ENCODE measurements around the gene ZC3HAV1. TPM values are rescaled to one million over a fixed set of nuclear protein-coding genes. Genes with fewer than 3 reads are reported as not detected.
A peak's percentile ranks its signal among the peaks of the same experiment; 100 is the strongest.

Gene ZC3HAV1
- total and polyA plus RNA-seq, 10 of the 15 experiments (the other 5 are each of a cell fraction or from before 2014, with no cell fraction given), result 18.5 to 55.3 (median 44.7) TPM

DNA sequence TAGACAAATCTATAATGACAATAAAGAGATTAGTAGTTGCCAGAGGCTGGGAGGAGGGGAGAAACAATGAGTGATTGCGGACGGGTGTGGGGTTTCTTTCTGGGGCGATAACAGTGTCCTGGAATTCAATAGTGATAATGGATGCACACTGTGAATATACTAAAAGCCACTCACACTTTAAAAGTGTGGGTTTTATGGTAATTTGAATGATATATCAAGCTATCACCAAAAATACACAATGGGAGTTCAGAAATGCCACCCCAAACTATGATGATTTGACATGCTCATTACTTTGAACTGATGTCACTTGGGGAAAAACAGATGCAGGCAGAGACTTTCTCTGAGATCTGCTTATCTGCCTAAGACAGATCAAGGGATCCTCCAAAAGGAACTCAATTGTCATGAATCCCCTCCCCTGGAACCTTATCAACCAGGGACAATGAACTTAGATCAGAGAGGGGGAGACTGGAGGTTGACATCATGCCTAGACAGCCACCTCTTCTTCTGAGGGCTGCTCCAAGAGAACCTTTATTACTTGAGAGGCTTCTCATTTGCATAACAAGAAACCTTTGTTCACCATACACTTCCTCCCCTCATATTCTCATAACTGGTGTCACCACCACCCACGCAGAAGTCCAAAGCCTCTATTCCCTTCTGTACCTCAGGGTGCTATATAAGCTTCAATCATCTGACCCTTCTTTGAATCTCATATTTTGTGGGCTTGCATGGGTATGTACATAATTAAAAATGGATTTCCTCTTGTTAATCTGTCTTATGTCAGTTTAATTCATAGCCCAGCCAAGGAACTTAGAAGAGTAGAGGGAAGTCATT is 14.8 kb upstream of the ZC3HAV1 start:
- no peak for DNase-seq (ENCODE audit: low read depth, low spot score)
- H3K36me3 ChIP-seq (ENCODE audit: control insufficient read depth in 2 of 2, insufficient read depth in 2 of 2, low read length in 1 of 2), result no peaks in the 10 kb centered on the region
- ATAC-seq, result peak; percentile 69
- BruUV-seq (replicated peaks), result no TSS peak
- no peaks in the 10 kb centered on the region for H4K20me1 ChIP-seq (ENCODE audit: control insufficient read depth, insufficient read depth)
- ChIA-PET RAD21 (ENCODE audit: unreplicated experiment) (interaction anchor here (0.6 kb wide), 1 partner anchor 1113 kb away, joined by 3 read pairs; no protein-coding TSS in a partner anchor), POLR2A (interaction anchor here (1.3 kb wide), 1 partner anchor 29 kb away, joined by 3 read pairs; no protein-coding TSS in a partner anchor), SMC1A (ENCODE audit: uncharacterized antibody, unreplicated experiment) (interaction anchor here (1.1 to 2.7 kb wide), 4 partner anchors 9 to 108 kb away, joined by 3 to 12 read pairs (median 5); a partner anchor contains a TSS), CTCF (interaction anchor here (1.0 to 1.4 kb wide), 3 partner anchors 20 to 50 kb away, joined by 3 to 5 read pairs (median 5); no protein-coding TSS in a partner anchor)
- no peak overlapping the region for H3K27ac ChIP-seq (ENCODE audit: control insufficient read depth, insufficient read depth)
- H3K9me3 ChIP-seq (replicated peaks; ENCODE audit: control insufficient read depth, insufficient read depth, low read length), result peaks cover 2% of the 10 kb centered on the region; the same call in 1 of the 3 replicates
- H3K4me2 ChIP-seq (ENCODE audit: control insufficient read depth, insufficient read depth), result peak overlapping the region; percentile 43; the same call in 1 of the 2 replicates
- peaks cover 25% of the 10 kb centered on the region for H3K4me1 ChIP-seq (ENCODE audit: control insufficient read depth, insufficient read depth, low read length)
- no peak overlapping the region for H3K9ac ChIP-seq (ENCODE audit: control insufficient read depth, insufficient read depth, low read length)
- WGBS (ENCODE audit: insufficient coverage, insufficient replicate concordance, low lambda C conversion rate, missing lambda C conversion rate), result 75% methylated on average over 4 of the region's 4 CpGs
- H3K79me2 ChIP-seq (ENCODE audit: control insufficient read depth, insufficient read depth, low read length), result no peaks in the 10 kb centered on the region
- no peak for FAIRE-seq
- in situ Hi-C loops (cut with MboI), result no loop called here
- H3K27me3 ChIP-seq (replicated peaks in 1 of 2; ENCODE audit: control insufficient read depth in 2 of 2, insufficient read depth in 2 of 2, low read length in 1 of 2), result no peaks in the 10 kb centered on the region
- intact Hi-C loops (cut with micrococcal nuclease; ENCODE audit: unreplicated experiment), result no loop called here
- no peak overlapping the region for H2AFZ ChIP-seq (ENCODE audit: control insufficient read depth, low read depth, low read length)
- no peak overlapping the region for H3K4me3 ChIP-seq
- TF ChIP-seq BHLHE40 (IDR thresholded peaks at IDR 0.05; ENCODE audit: borderline replicate concordance in 1 of 2, low read depth in 2 of 2, low read length in 1 of 2) (no peak), FOS (IDR thresholded peaks at IDR 0.05; ENCODE audit: borderline replicate concordance, extremely low read depth, insufficient read length) (no peak), CREM (IDR thresholded peaks at IDR 0.05; ENCODE audit: low read depth) (0 out of 2 replicates have a peak, but pooled peaks have one; percentile 13), RUNX3 (IDR thresholded peaks at IDR 0.05; ENCODE audit: low read length) (peak; percentile 43), POU2F2 (IDR thresholded peaks at IDR 0.05; ENCODE audit: borderline replicate concordance, low read depth, low read length) (peak; percentile 90), MYC (IDR thresholded peaks at IDR 0.05; ENCODE audit: insufficient read depth, insufficient read length, insufficient replicate concordance, low read length, severe bottlenecking) (no peak), IKZF2 (IDR thresholded peaks at IDR 0.05) (0 out of 4 replicates have a peak, but pooled peaks of 1 of the 2 experiments have one; percentile 11), SPI1 (IDR thresholded peaks at IDR 0.05; ENCODE audit: borderline replicate concordance, insufficient read depth, low read depth, low read length) (peak; percentile 69; the same call in 1 of the 2 replicates), GABPA (IDR thresholded peaks at IDR 0.05; ENCODE audit: low read depth) (no peak), NBN (IDR thresholded peaks at IDR 0.05) (no peak), ZNF24 (IDR thresholded peaks at IDR 0.05) (no peak)
- TF ChIP-seq, protein P1, sequence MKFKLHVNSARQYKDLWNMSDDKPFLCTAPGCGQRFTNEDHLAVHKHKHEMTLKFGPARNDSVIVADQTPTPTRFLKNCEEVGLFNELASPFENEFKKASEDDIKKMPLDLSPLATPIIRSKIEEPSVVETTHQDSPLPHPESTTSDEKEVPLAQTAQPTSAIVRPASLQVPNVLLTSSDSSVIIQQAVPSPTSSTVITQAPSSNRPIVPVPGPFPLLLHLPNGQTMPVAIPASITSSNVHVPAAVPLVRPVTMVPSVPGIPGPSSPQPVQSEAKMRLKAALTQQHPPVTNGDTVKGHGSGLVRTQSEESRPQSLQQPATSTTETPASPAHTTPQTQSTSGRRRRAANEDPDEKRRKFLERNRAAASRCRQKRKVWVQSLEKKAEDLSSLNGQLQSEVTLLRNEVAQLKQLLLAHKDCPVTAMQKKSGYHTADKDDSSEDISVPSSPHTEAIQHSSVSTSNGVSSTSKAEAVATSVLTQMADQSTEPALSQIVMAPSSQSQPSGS (IDR thresholded peaks at IDR 0.05; ENCODE audit: low read length), result peak; percentile 38; the same call in 1 of the 2 replicates
- TF ChIP-seq, protein P2, sequence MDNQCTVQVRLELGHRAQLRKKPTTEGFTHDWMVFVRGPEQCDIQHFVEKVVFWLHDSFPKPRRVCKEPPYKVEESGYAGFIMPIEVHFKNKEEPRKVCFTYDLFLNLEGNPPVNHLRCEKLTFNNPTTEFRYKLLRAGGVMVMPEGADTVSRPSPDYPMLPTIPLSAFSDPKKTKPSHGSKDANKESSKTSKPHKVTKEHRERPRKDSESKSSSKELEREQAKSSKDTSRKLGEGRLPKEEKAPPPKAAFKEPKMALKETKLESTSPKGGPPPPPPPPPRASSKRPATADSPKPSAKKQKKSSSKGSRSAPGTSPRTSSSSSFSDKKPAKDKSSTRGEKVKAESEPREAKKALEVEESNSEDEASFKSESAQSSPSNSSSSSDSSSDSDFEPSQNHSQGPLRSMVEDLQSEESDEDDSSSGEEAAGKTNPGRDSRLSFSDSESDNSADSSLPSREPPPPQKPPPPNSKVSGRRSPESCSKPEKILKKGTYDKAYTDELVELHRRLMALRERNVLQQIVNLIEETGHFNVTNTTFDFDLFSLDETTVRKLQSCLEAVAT (IDR thresholded peaks at IDR 0.05), result no peak
- TF ChIP-seq, protein P3, sequence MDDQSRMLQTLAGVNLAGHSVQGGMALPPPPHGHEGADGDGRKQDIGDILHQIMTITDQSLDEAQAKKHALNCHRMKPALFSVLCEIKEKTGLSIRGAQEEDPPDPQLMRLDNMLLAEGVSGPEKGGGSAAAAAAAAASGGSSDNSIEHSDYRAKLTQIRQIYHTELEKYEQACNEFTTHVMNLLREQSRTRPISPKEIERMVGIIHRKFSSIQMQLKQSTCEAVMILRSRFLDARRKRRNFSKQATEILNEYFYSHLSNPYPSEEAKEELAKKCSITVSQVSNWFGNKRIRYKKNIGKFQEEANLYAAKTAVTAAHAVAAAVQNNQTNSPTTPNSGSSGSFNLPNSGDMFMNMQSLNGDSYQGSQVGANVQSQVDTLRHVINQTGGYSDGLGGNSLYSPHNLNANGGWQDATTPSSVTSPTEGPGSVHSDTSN (IDR thresholded peaks at IDR 0.05; ENCODE audit: insufficient replicate concordance, low read depth, low read length), result no peak
- TF ChIP-seq, protein P4, sequence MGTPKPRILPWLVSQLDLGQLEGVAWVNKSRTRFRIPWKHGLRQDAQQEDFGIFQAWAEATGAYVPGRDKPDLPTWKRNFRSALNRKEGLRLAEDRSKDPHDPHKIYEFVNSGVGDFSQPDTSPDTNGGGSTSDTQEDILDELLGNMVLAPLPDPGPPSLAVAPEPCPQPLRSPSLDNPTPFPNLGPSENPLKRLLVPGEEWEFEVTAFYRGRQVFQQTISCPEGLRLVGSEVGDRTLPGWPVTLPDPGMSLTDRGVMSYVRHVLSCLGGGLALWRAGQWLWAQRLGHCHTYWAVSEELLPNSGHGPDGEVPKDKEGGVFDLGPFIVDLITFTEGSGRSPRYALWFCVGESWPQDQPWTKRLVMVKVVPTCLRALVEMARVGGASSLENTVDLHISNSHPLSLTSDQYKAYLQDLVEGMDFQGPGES (IDR thresholded peaks at IDR 0.05), result no peak

Measured in GM12878 (cell line).